ENCODE data around the gene CCDC88C. TPM values are rescaled to one million over a fixed set of nuclear protein-coding genes. Genes with fewer than 3 reads are reported as not detected.

Gene CCDC88C
- total RNA-seq, 1 donor from 2014 or later: 68.0 TPM

DNA sequence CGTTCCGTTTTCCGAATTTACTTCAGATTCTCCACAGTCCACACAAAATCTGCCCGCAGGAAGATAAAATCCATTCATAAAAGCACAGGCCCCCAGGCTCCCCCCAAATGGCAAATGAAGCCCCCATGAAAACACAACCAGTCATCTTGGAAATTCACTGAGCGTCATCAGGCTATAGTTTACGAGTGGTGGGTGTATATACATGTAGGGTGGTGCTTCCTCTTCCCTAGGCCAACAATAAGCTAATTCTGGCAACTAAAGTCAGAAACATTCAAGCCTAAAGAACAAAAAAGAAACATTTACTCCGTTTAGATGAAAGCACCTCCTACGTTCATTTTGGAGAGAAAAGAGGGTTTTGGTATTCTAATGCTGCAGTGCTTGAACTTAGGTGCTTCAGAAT is 179.0 kb downstream of the CCDC88C start:
- no peaks in the 10 kb centered on the region for H3K4me1 Mint-ChIP-seq (ENCODE audit: low read depth, unreplicated experiment)
- H3K9me3 Mint-ChIP-seq (ENCODE audit: unreplicated experiment): peaks cover 3% of the 10 kb centered on the region
- H3K27me3 Mint-ChIP-seq (ENCODE audit: unreplicated experiment): peaks cover 7% of the 10 kb centered on the region
- no peak overlapping the region for H3K27ac Mint-ChIP-seq (ENCODE audit: unreplicated experiment)
- no peak for DNase-seq
- TF ChIP-seq CTCF (IDR thresholded peaks at IDR 0.05; ENCODE audit: partially characterized antibody, unreplicated experiment): no peak
- H3K36me3 Mint-ChIP-seq (ENCODE audit: unreplicated experiment): peaks cover 17% of the 10 kb centered on the region
- no peak overlapping the region for H3K4me3 Mint-ChIP-seq (ENCODE audit: unreplicated experiment)

DNA sequence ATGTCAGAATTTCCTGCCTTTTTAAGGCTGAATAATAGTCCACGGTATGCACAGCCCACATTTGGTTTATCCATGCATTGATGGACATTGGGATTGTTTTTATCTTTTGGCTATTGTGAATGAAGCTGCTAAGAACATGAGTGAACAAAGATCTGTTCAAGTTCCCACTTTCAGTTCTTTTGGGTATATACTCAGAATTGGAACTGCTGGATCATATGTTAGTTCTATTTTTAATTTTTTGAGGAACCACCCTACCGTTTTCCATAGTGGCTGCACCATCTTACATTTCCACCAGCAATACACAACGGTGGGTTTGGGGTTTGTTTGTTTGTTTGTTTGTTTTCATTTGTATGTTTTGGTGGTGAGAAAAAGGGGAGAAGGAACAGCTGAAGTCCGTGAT is 179.5 kb downstream of the CCDC88C start:
- H3K27me3 Mint-ChIP-seq (ENCODE audit: unreplicated experiment): peaks cover 7% of the 10 kb centered on the region
- no peak for DNase-seq
- peaks cover 17% of the 10 kb centered on the region for H3K36me3 Mint-ChIP-seq (ENCODE audit: unreplicated experiment)
- H3K4me3 Mint-ChIP-seq (ENCODE audit: unreplicated experiment): no peak overlapping the region
- peaks cover 3% of the 10 kb centered on the region for H3K9me3 Mint-ChIP-seq (ENCODE audit: unreplicated experiment)
- TF ChIP-seq CTCF (IDR thresholded peaks at IDR 0.05; ENCODE audit: partially characterized antibody, unreplicated experiment): no peak
- H3K27ac Mint-ChIP-seq (ENCODE audit: unreplicated experiment): no peak overlapping the region
- H3K4me1 Mint-ChIP-seq (ENCODE audit: low read depth, unreplicated experiment): no peaks in the 10 kb centered on the region

DNA sequence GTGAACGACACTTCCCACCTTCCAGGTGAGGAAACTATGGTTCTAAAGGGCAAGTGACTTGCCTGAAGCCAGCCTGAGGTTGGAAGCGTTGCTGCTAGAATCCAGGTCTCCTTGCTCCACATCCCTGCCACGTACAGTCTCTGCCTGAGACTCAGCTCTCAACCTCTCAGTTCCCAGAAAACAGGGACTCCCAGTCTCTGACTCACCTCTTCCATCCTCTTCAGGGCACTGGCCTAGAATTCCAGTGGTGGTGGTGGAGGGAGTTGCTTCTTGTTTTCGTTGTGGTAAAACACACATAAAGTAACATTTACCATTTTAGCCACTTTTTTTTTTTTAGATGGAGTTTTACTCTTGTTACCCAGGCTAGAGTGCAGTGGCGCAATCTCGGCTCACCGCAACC is 180.4 kb downstream of the CCDC88C start:
- H3K27me3 Mint-ChIP-seq (ENCODE audit: unreplicated experiment): peaks cover 7% of the 10 kb centered on the region

DNA sequence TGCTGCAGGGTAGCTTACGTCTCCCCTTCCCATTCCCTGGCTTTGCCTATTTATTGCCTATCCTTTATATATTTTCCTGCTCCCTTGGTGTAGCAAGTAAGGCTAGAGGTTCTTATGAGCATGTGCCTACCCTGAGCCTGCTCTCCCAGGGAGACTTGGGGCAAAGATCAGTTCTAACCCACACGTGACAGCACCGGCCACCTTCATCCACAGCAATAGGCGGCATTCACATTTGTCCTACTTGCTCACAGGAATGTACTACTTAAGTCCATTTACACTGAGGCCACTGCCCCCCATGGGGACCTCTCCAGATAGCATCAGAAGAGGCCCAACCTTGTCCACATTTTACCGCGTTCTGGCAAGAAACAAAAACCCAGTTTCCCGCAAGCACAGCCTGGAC is 181.8 kb downstream of the CCDC88C start:
- Mint-ChIP-seq H3K27ac (ENCODE audit: unreplicated experiment) (no peak overlapping the region), H3K4me1 (ENCODE audit: low read depth, unreplicated experiment) (no peaks in the 10 kb centered on the region), H3K4me3 (ENCODE audit: unreplicated experiment) (no peak overlapping the region), H3K27me3 (ENCODE audit: unreplicated experiment) (peaks cover 9% of the 10 kb centered on the region), H3K36me3 (ENCODE audit: unreplicated experiment) (peaks cover 14% of the 10 kb centered on the region), H3K9me3 (ENCODE audit: unreplicated experiment) (peaks cover 3% of the 10 kb centered on the region)
- DNase-seq: no peak
- TF ChIP-seq CTCF (IDR thresholded peaks at IDR 0.05; ENCODE audit: partially characterized antibody, unreplicated experiment): no peak

More for the DNA sequence above, 180.4 kb downstream of the CCDC88C start:
- Mint-ChIP-seq H3K36me3 (ENCODE audit: unreplicated experiment) (peaks cover 17% of the 10 kb centered on the region), H3K4me1 (ENCODE audit: low read depth, unreplicated experiment) (no peaks in the 10 kb centered on the region), H3K27ac (ENCODE audit: unreplicated experiment) (no peak overlapping the region), H3K4me3 (ENCODE audit: unreplicated experiment) (no peak overlapping the region), H3K9me3 (ENCODE audit: unreplicated experiment) (peaks cover 3% of the 10 kb centered on the region)
- no peak for DNase-seq
- no peak for TF ChIP-seq CTCF (IDR thresholded peaks at IDR 0.05; ENCODE audit: partially characterized antibody, unreplicated experiment)

- TF ChIP-seq CTCF (IDR thresholded peaks at IDR 0.05; ENCODE audit: partially characterized antibody, unreplicated experiment): no peak
- H3K36me3 Mint-ChIP-seq (ENCODE audit: unreplicated experiment): peaks cover 18% of the 10 kb centered on the region
- peaks cover 9% of the 10 kb centered on the region for H3K27me3 Mint-ChIP-seq (ENCODE audit: unreplicated experiment)
- H3K9me3 Mint-ChIP-seq (ENCODE audit: unreplicated experiment): peaks cover 1% of the 10 kb centered on the region
- no peak overlapping the region for H3K4me3 Mint-ChIP-seq (ENCODE audit: unreplicated experiment)
- no peak overlapping the region for H3K27ac Mint-ChIP-seq (ENCODE audit: unreplicated experiment)
- H3K4me1 Mint-ChIP-seq (ENCODE audit: low read depth, unreplicated experiment): no peaks in the 10 kb centered on the region
- DNase-seq: no peak
These were observed 182.9 kb downstream of the CCDC88C start for GRCh38 chr14:91234791-91235114.

Measured in glutamatergic neuron (in vitro differentiated cells).